ENCODE data around the gene DLG2.

The DLG2 gene

DNA sequence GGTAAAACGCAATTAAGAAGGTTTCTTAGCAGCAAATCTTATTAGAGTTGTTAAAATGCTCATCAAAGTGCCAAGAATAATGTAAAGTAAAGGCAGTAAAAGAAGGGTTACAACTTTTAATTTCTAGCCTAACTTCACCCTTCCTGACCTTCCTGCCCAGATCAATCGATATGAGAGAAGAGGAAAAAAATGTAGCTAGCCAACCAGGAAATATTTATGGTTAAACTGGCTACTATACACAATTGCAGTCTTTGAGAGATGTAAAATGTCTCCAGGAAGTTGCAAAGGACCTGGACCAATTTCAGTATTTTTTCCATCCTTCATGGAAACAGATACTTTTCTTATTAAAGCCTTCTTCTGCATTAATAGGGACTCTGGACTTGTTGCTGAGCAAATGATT is 2199.2 kb downstream of the DLG2 start:
- Histone ChIP-seq H2BK12ac (ENCODE audit: low read length in 2 of 2) (no peak overlapping the region), H2BK120ac (ENCODE audit: low read depth, low read length) (no peak overlapping the region), H4K91ac (ENCODE audit: low read length) (no peak overlapping the region), H3K79me1 (replicated peaks; ENCODE audit: low read length, poor library complexity, severe bottlenecking) (no peaks in the 10 kb centered on the region), H4K8ac (ENCODE audit: low read length) (no peak overlapping the region), H3K14ac (ENCODE audit: low read length in 2 of 2) (no peak overlapping the region), H3K9ac (ENCODE audit: low read length) (no peak overlapping the region), H2AK5ac (ENCODE audit: low read length, severe bottlenecking) (no peak overlapping the region), H2AFZ (ENCODE audit: low read depth, low read length) (no peak overlapping the region), H3K4me2 (ENCODE audit: low read length, poor library complexity, severe bottlenecking) (no peak overlapping the region), H3K9me3 (ENCODE audit: control insufficient read depth, low read length) (peaks cover 3% of the 10 kb centered on the region), H3K4me3 (ENCODE audit: insufficient read depth in 1 of 2, low read depth in 1 of 2, low read length in 2 of 2) (no peak overlapping the region), H2BK5ac (ENCODE audit: low read depth, low read length, poor library complexity, severe bottlenecking) (no peak overlapping the region), H3K4me1 (ENCODE audit: control insufficient read depth, insufficient read depth, low read depth, low read length) (no peaks in the 10 kb centered on the region), H3K27ac (ENCODE audit: low read length, poor library complexity, severe bottlenecking) (no peak overlapping the region), H3K18ac (ENCODE audit: low read depth in 1 of 2, low read length in 2 of 2) (no peak overlapping the region), H3K36me3 (ENCODE audit: control insufficient read depth in 1 of 2, insufficient read depth in 2 of 2, low read depth in 1 of 2, low read length in 2 of 2) (no peaks in the 10 kb centered on the region), H3K27me3 (ENCODE audit: control insufficient read depth in 1 of 2, insufficient read depth in 1 of 2, low read length in 2 of 2) (no peaks in the 10 kb centered on the region), H3K23ac (ENCODE audit: low read length in 2 of 2) (no peak overlapping the region), H2BK15ac (ENCODE audit: low read depth, poor library complexity, severe bottlenecking) (no peak overlapping the region), H3K4ac (ENCODE audit: low read depth in 1 of 2, low read length in 2 of 2) (no peak overlapping the region)
- 33% methylated on average over 1 of the region's 2 CpGs for WGBS
- DNase-seq: no peak

- Histone ChIP-seq H3K14ac (ENCODE audit: low read length in 2 of 2) (no peak overlapping the region), H2AK5ac (ENCODE audit: low read length, severe bottlenecking) (no peak overlapping the region), H3K23ac (ENCODE audit: low read length in 2 of 2) (no peak overlapping the region), H3K18ac (ENCODE audit: low read depth in 1 of 2, low read length in 2 of 2) (no peak overlapping the region), H4K91ac (ENCODE audit: low read length) (no peak overlapping the region), H3K9me3 (ENCODE audit: control insufficient read depth, low read length) (peaks cover 3% of the 10 kb centered on the region), H3K4ac (ENCODE audit: low read depth in 1 of 2, low read length in 2 of 2) (no peak overlapping the region), H4K8ac (ENCODE audit: low read length) (no peak overlapping the region), H2AFZ (ENCODE audit: low read depth, low read length) (no peak overlapping the region), H3K4me2 (ENCODE audit: low read length, poor library complexity, severe bottlenecking) (no peak overlapping the region), H2BK5ac (ENCODE audit: low read depth, low read length, poor library complexity, severe bottlenecking) (no peak overlapping the region), H3K4me1 (ENCODE audit: control insufficient read depth, insufficient read depth, low read depth, low read length) (no peaks in the 10 kb centered on the region), H3K27ac (ENCODE audit: low read length, poor library complexity, severe bottlenecking) (no peak overlapping the region), H3K4me3 (ENCODE audit: insufficient read depth in 1 of 2, low read depth in 1 of 2, low read length in 2 of 2) (no peak overlapping the region), H2BK120ac (ENCODE audit: low read depth, low read length) (no peak overlapping the region), H3K36me3 (ENCODE audit: control insufficient read depth in 1 of 2, insufficient read depth in 2 of 2, low read depth in 1 of 2, low read length in 2 of 2) (no peaks in the 10 kb centered on the region), H2BK15ac (ENCODE audit: low read depth, poor library complexity, severe bottlenecking) (no peak overlapping the region), H3K9ac (ENCODE audit: low read length) (no peak overlapping the region), H3K79me1 (replicated peaks; ENCODE audit: low read length, poor library complexity, severe bottlenecking) (no peaks in the 10 kb centered on the region), H2BK12ac (ENCODE audit: low read length in 2 of 2) (no peak overlapping the region), H3K27me3 (ENCODE audit: control insufficient read depth in 1 of 2, insufficient read depth in 1 of 2, low read length in 2 of 2) (no peaks in the 10 kb centered on the region)
- whole genome bisulfite sequencing: 82% methylated on average over 2 of the region's 2 CpGs
- no peak for DNase-seq
Measured at GRCh38 chr11:83427501-83427900, 2199.6 kb downstream of the DLG2 start.

DNA sequence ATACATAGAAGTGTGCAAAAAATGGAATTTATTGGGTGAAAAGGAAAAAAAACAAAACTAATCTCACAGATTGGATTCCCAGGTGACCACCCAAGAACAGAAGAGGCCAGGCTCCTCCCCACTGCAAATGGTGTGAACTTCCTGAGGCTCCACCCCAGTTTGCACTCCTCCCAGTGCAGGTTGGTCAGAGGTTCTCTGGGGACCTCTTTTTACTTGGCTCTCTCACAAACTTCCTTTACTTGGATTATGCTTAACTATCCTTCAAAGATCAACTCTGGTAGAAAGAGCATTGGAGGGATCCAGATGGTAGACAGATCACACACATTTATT is 2202.0 kb downstream of the DLG2 start:
- Histone ChIP-seq H2BK15ac (ENCODE audit: low read depth, poor library complexity, severe bottlenecking) (no peak overlapping the region), H3K9me3 (ENCODE audit: control insufficient read depth, low read length) (peaks cover 3% of the 10 kb centered on the region), H4K91ac (ENCODE audit: low read length) (no peak overlapping the region), H3K27me3 (ENCODE audit: control insufficient read depth in 1 of 2, insufficient read depth in 1 of 2, low read length in 2 of 2) (no peaks in the 10 kb centered on the region), H2AK5ac (ENCODE audit: low read length, severe bottlenecking) (no peak overlapping the region), H2AFZ (ENCODE audit: low read depth, low read length) (no peak overlapping the region), H3K14ac (ENCODE audit: low read length in 2 of 2) (no peak overlapping the region), H3K9ac (ENCODE audit: low read length) (no peak overlapping the region), H3K79me1 (replicated peaks; ENCODE audit: low read length, poor library complexity, severe bottlenecking) (no peaks in the 10 kb centered on the region), H3K18ac (ENCODE audit: low read depth in 1 of 2, low read length in 2 of 2) (no peak overlapping the region), H3K4ac (ENCODE audit: low read depth in 1 of 2, low read length in 2 of 2) (no peak overlapping the region), H2BK12ac (ENCODE audit: low read length in 2 of 2) (no peak overlapping the region), H3K36me3 (ENCODE audit: control insufficient read depth in 1 of 2, insufficient read depth in 2 of 2, low read depth in 1 of 2, low read length in 2 of 2) (no peaks in the 10 kb centered on the region), H3K4me1 (ENCODE audit: control insufficient read depth, insufficient read depth, low read depth, low read length) (no peaks in the 10 kb centered on the region), H4K8ac (ENCODE audit: low read length) (no peak overlapping the region), H3K4me2 (ENCODE audit: low read length, poor library complexity, severe bottlenecking) (no peak overlapping the region), H2BK120ac (ENCODE audit: low read depth, low read length) (no peak overlapping the region), H2BK5ac (ENCODE audit: low read depth, low read length, poor library complexity, severe bottlenecking) (no peak overlapping the region), H3K27ac (ENCODE audit: low read length, poor library complexity, severe bottlenecking) (no peak overlapping the region), H3K4me3 (ENCODE audit: insufficient read depth in 1 of 2, low read depth in 1 of 2, low read length in 2 of 2) (no peak overlapping the region), H3K23ac (ENCODE audit: low read length in 2 of 2) (no peak overlapping the region)
- no peak for DNase-seq

DNA sequence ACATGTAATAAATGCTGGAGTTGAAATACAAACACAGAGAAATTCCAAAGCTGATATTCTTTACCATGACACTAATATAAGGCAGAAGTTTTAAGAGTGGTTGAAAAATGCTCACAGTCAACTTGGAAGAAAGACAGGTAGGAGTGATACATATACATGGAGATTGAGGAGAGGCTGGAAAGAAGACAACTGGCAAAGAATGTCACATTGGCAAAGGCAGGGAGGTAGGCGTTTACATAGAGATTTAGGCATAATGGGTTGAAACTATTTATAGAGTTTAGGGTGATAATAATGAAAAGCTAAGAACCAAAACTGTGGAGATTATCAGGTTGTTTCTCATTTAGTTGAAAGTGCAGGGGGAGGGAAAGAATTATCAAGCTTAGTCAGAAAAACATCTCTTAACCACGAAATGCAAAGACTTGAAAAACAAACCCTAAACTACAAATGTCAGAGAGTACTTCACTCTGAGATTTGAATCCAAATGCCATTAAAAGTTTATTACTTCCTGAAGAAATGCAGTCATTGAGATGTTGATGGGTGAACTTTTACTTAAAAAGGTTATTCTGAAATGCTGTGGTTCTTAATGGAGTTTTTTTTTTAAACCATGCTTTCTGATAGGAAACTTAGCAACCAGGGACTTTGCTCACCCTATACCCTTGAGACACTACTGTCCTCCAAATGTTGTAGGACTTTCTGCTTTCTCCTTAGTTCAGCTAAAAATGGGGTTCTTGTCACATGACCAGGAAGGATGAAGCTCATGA is 2202.6 kb downstream of the DLG2 start:
- Histone ChIP-seq H3K18ac (ENCODE audit: low read depth in 1 of 2, low read length in 2 of 2) (no peak overlapping the region), H3K4me1 (ENCODE audit: control insufficient read depth, insufficient read depth, low read depth, low read length) (no peaks in the 10 kb centered on the region), H3K9ac (ENCODE audit: low read length) (no peak overlapping the region), H3K36me3 (ENCODE audit: control insufficient read depth in 1 of 2, insufficient read depth in 2 of 2, low read depth in 1 of 2, low read length in 2 of 2) (no peaks in the 10 kb centered on the region), H3K4me2 (ENCODE audit: low read length, poor library complexity, severe bottlenecking) (no peak overlapping the region), H3K9me3 (ENCODE audit: control insufficient read depth, low read length) (peaks cover 3% of the 10 kb centered on the region), H3K4ac (ENCODE audit: low read depth in 1 of 2, low read length in 2 of 2) (no peak overlapping the region), H2BK15ac (ENCODE audit: low read depth, poor library complexity, severe bottlenecking) (no peak overlapping the region), H2AFZ (ENCODE audit: low read depth, low read length) (no peak overlapping the region), H3K27ac (ENCODE audit: low read length, poor library complexity, severe bottlenecking) (no peak overlapping the region), H3K79me1 (replicated peaks; ENCODE audit: low read length, poor library complexity, severe bottlenecking) (no peaks in the 10 kb centered on the region), H4K91ac (ENCODE audit: low read length) (no peak overlapping the region), H3K14ac (ENCODE audit: low read length in 2 of 2) (no peak overlapping the region), H2BK120ac (ENCODE audit: low read depth, low read length) (no peak overlapping the region), H3K4me3 (ENCODE audit: insufficient read depth in 1 of 2, low read depth in 1 of 2, low read length in 2 of 2) (no peak overlapping the region), H4K8ac (ENCODE audit: low read length) (no peak overlapping the region), H2BK12ac (ENCODE audit: low read length in 2 of 2) (no peak overlapping the region), H2AK5ac (ENCODE audit: low read length, severe bottlenecking) (no peak overlapping the region), H2BK5ac (ENCODE audit: low read depth, low read length, poor library complexity, severe bottlenecking) (no peak overlapping the region), H3K23ac (ENCODE audit: low read length in 2 of 2) (no peak overlapping the region), H3K27me3 (ENCODE audit: control insufficient read depth in 1 of 2, insufficient read depth in 1 of 2, low read length in 2 of 2) (no peaks in the 10 kb centered on the region)
- no peak for DNase-seq
- 77% methylated on average over 1 of the region's 2 CpGs for WGBS

Data from mesenchymal stem cell (in vitro differentiated cells and primary cell).